ENCODE results near the gene ANO2.

- TF ChIP-seq EZH2phosphoT487 (IDR thresholded peaks at IDR 0.05; ENCODE audit: borderline replicate concordance, low read length) = no peak
- TF ChIP-seq CTCF (IDR thresholded peaks at IDR 0.05; ENCODE audit: low read depth, low read length, poor library complexity, severe bottlenecking) = no peak
These were observed 44.4 kb downstream of the ANO2 start for GRCh38 chr12:5900533-5901205.

Measured in DOHH2 (cell line).